HG03469 (cell line): ENCODE data around the gene SRGAP1.
"Not testable (repeated sequence)": the region's sequence is repeated elsewhere in the genome, so short reads cannot be mapped to it uniquely, and the experiment has no call there.

Experiments used
- ATAC-seq: cut with Tn5 transposase; IDR thresholded peaks from one replicate; pipeline ENCODE4 v1.9.1; 2021; ENCODE audit warnings: mild to moderate bottlenecking, moderate library complexity, moderate number of reproducible peaks; ENCODE audit not compliant: unreplicated experiment

Gene SRGAP1

GRCh38 chr12:63995512-63995911 lies 151.0 kb downstream of the SRGAP1 start:
- no peak for ATAC-seq

- no peak for ATAC-seq
Measured at GRCh38 chr12:63996556-63996955, 152.1 kb downstream of the SRGAP1 start.

- ATAC-seq, result no peak
Measured at GRCh38 chr12:63997198-63997597, 152.7 kb downstream of the SRGAP1 start.

GRCh38 chr12:63998584-63998983 lies 154.1 kb downstream of the SRGAP1 start:
- ATAC-seq, result no peak

GRCh38 chr12:63999853-64000252 lies 155.4 kb downstream of the SRGAP1 start:
- ATAC-seq, result no peak

GRCh38 chr12:64001439-64001838 lies 156.9 kb downstream of the SRGAP1 start:
- no peak for ATAC-seq

- no peak for ATAC-seq
Measured at GRCh38 chr12:64004641-64005040, 160.1 kb downstream of the SRGAP1 start.

- ATAC-seq, result no peak
Measured at GRCh38 chr12:64006211-64006825, 161.8 kb downstream of the SRGAP1 start.

- ATAC-seq, result no peak
Measured at GRCh38 chr12:64007853-64008252, 163.4 kb downstream of the SRGAP1 start.

GRCh38 chr12:64008596-64008995 lies 164.1 kb downstream of the SRGAP1 start:
- no peak for ATAC-seq

GRCh38 chr12:64009321-64010068 lies 165.0 kb downstream of the SRGAP1 start:
- ATAC-seq, result peak; percentile 30

GRCh38 chr12:64010069-64010686 lies 165.7 kb downstream of the SRGAP1 start:
- ATAC-seq, result peak; percentile 66

GRCh38 chr12:64016521-64016920 lies 172.0 kb downstream of the SRGAP1 start:
- no peak for ATAC-seq

GRCh38 chr12:64018116-64018515 lies 173.6 kb downstream of the SRGAP1 start:
- not testable (repeated sequence) for ATAC-seq

- no peak for ATAC-seq
Measured at GRCh38 chr12:64018524-64018923, 174.0 kb downstream of the SRGAP1 start.

- ATAC-seq, result no peak
Measured at GRCh38 chr12:64019101-64019500, 174.6 kb downstream of the SRGAP1 start.

- ATAC-seq, result no peak
Measured at GRCh38 chr12:64019654-64020053, 175.2 kb downstream of the SRGAP1 start.

GRCh38 chr12:64025174-64025958 lies 180.9 kb downstream of the SRGAP1 start:
- no peak for ATAC-seq

GRCh38 chr12:64027311-64027710 lies 182.8 kb downstream of the SRGAP1 start:
- ATAC-seq, result no peak

GRCh38 chr12:64028541-64028940 lies 184.0 kb downstream of the SRGAP1 start:
- no peak for ATAC-seq
